Measurements from ENCODE around the gene BRF1.

DNA sequence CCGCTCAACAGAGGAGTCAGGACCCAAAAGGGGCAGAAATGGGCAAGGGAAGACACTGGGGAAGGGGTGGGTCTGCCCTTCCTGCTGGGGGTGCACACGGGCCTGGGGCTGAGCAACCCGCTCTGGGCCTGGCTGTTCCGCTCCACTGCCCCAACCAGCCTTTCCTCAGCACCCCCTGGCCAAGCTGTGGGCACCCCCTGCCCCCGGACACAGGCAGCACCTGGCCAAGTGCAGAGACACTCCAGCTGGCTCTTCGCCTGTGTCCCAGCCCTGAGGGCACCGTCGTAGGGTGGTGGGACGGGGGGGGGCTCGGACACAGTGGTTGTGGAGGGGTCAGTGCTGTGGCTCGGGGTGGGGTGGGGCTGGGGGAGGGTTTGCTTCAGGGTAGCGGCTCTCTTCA lies 24.1 kb upstream of the BRF1 start:
- TF ChIP-seq CTCF (IDR thresholded peaks at IDR 0.05) (no peak), EP300 (IDR thresholded peaks at IDR 0.05) (no peak), POLR2A (IDR thresholded peaks at IDR 0.05) (no peak)
